ENCODE measurements around the gene GEMIN7.

DNA sequence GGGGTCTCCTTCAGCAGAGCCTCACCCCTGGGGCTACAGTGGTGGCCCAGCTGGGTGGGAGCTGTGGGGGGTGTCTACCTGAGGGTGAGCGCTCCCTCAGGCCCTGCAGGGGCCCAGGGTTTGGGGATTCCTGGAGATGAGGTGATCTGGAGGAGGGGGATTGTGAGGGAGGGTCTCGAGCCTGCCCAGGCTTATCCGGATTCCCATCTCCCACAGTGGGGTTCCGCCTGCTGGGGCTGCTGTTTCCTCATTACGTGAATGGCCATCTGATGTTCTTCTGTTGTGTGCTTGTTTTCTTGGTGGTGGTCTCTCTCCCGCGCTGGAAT is 18.4 kb downstream of the GEMIN7 start:
- TF ChIP-seq, protein P1, sequence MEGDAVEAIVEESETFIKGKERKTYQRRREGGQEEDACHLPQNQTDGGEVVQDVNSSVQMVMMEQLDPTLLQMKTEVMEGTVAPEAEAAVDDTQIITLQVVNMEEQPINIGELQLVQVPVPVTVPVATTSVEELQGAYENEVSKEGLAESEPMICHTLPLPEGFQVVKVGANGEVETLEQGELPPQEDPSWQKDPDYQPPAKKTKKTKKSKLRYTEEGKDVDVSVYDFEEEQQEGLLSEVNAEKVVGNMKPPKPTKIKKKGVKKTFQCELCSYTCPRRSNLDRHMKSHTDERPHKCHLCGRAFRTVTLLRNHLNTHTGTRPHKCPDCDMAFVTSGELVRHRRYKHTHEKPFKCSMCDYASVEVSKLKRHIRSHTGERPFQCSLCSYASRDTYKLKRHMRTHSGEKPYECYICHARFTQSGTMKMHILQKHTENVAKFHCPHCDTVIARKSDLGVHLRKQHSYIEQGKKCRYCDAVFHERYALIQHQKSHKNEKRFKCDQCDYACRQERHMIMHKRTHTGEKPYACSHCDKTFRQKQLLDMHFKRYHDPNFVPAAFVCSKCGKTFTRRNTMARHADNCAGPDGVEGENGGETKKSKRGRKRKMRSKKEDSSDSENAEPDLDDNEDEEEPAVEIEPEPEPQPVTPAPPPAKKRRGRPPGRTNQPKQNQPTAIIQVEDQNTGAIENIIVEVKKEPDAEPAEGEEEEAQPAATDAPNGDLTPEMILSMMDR (IDR thresholded peaks at IDR 0.05; ENCODE audit: insufficient read depth, low read length, poor library complexity, severe bottlenecking): no peak
- TF ChIP-seq EZH2phosphoT487 (conservative IDR thresholded peaks at IDR 0.05; ENCODE audit: low read length): no peak

Measured in SU-DHL-6 (cell line).